NAMALWA (cell line): ENCODE results near the gene CAPRIN1.
"Not testable (repeated sequence)": the region's sequence is repeated elsewhere in the genome, so short reads cannot be mapped to it uniquely, and the experiment has no call there.

Experiments used
- DNase-seq: peaks from one replicate; pipeline ENCODE4 v3.0.0-alpha.2; 2015; ENCODE audit warnings: low spot score

The CAPRIN1 gene

GRCh38 chr11:34052036-34052607 lies 591 bp downstream of the CAPRIN1 start:
- peak; percentile 86 for DNase-seq

GRCh38 chr11:34052608-34053160 lies 1.2 kb downstream of the CAPRIN1 start:
- peak; percentile 51 for DNase-seq

DNA sequence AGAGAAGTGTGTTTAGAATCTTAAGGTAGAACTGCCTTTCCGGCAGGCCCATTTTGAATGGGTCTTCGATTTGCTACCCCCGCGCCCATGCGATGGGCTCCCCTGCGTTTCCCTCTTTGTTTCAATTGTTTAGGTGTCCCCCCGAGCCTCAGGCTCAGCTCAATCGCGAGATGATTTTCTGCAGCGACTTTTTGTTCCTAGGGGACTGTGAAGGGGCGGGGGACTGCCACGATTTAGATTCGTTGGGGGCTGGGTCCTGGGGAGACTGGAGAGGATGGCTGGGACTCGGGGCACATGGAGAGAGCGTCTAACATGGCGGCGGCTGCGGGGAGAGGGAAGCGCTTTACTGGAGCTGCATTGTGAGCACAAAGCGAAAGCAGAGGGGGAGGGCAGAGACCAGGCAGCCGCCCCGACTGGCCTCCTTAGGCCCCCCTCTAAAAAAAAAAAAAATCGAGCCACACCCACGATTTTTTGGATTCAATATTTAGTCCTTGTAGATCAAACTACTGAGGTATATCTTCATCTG lies 1.7 kb downstream of the CAPRIN1 start:
- peak; percentile 84 for DNase-seq

GRCh38 chr11:34054351-34054750 lies 2.8 kb downstream of the CAPRIN1 start:
- DNase-seq: not testable (repeated sequence)

DNA sequence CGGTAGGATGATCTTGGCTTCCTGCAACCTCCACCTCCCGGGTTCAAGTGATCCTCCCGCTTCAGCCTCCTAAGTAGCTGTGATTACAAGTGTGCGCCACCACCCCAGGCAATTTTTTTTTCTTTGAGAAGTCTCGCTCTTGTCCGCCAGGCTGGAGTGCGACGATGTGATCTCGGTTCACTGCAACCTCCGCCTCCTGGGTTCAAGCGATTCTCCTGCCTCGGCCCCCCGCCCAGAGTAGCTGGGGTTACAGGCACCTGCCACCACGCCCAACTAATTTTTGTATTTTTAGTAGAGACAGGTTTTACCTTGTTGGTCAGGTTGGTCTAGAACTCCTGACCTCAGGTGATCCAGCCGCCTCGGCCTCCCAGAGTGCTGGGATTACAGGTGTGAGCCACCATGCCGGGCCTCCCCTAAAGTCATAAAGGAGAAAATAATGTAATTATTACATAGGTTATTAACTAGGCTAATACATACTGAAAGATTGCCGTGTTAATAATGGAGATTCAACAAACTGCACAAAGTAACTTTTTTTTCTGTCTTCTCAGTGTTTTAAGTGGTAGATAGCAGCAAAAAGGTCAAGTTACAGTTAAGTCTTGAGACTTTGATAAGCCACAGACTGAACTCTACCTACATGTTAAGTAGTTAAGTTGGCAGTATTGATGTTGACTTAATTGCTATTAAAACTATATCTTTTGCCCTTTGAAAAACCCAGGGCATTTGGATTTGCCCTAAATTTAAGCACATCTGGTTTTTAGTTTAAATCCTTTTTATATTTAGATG lies 3.9 kb downstream of the CAPRIN1 start:
- DNase-seq: no peak

DNA sequence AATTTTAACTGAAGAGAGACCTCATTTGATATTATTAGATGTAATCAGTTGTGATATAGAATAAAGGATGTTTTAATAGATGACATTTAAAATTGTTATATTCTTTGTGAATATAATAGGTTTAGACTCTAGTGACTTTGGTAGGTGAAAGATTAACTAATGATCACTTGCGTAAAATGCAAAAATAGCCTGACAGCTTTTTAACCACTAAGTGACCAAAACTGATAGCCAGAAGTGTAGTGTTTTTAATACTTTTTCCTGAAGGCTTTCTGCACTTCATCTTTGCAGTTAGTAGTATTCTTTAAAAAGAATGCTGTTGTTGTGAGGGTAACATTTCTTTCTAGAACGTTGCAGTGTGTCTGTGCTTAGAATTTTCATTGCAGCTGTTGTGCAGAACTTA lies 5.1 kb downstream of the CAPRIN1 start:
- no peak for DNase-seq

DNA sequence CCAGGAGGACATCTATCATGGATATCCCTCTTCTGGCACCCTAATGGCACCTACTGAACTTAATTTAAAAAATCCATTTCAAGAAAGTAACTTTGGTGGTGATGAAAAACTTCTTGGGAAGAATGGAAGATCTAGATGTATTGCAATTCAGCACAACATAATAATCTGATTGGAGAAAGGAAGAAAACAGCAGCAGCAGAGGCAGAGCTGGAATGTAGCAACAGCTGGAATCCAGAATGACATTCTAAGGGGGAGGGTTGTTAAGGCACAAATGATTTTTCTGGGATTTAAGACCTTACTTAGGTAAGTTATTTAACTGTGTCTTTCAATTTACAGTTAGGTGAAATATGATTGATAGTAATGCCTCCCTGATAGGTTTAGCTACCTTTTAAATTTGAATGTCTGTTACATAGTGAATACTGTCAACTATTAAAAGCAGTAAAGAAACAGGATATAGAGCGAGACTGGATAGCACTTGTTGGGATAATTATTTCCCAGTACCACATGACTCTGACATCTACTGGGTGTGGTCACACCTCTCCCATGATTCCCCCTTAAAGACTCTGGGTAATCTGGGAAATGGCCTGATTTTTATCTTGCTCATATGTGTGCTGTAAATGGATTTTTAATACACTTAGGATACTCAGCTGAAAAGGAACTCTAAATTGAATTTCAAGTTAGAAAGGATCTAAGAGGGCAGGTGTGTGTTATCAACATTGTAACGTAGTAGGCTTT lies 11.7 kb downstream of the CAPRIN1 start:
- DNase-seq: no peak

DNA sequence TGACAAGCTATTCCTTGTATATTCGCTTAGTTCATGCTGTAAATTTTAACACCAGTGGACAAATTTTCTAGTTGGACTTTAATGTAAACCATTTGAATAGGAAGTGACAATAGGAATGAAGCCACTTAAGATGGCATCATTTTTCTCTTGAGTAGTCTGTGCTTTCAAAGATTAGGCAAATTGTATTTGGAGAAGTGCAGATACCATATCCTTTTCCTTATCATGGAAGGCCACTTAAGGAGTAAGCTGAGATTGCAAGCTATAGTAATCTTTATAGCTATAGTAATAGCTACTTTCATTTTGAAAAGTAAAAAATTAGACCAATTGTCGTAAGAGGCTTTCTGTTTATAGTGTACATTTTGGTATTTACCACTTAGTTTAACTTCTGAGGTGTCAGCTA lies 12.8 kb downstream of the CAPRIN1 start:
- DNase-seq: no peak

- no peak for DNase-seq
Observed at GRCh38 chr11:34065505-34066203, 14.1 kb downstream of the CAPRIN1 start.

- DNase-seq: not testable (repeated sequence)
Observed at GRCh38 chr11:34066766-34067165, 15.2 kb downstream of the CAPRIN1 start.

DNA sequence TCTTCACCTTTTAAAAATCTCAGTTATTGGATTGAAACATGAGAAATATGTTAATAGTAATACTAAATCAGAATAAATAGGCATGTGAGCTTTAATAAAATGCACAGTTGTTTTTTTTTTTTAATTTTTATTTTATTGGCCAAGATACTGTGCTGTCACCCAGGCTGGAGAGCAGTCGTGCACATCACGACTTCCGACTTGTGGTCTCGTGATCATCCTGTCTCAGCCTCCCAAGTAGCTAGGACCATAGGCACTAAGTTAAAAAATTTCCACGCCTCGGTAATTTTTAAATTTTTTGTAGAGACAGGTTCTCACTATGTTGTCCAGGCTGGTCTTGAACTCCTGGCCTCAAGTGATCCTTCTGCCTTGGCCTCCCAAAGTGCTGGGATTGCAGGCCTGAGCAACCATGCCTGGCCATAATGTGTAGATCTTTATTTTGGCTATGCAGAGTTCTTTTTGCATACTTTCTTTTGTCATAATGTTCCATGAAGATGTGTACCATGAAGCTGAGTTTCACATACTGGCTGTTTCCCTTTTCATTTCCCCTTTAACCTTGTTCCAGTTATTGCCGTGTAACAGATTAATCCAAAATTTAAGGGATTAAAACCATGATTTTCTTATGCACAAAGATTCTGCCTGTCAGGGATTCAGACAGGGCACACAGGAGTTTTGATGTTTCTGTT lies 16.0 kb downstream of the CAPRIN1 start:
- DNase-seq: peak; percentile 66

DNA sequence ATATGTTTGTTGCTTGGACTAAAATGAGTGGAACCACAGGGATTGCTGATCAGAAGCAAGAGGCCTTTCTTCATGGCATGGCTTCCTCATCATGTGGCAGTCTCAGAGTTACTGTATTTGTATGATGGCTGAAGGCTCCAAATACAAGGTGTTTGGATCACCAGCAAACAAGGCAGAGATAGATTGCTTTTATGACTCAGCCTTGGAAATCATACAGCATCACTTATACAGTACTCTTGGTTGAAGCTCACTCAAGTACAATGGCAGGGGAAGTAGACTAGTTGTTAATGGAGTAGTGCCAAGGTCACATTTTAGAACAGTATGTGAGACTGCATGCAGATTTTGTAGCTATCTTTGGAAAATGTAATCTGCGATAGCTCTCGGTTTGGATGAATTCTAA lies 16.6 kb downstream of the CAPRIN1 start:
- no peak for DNase-seq

DNA sequence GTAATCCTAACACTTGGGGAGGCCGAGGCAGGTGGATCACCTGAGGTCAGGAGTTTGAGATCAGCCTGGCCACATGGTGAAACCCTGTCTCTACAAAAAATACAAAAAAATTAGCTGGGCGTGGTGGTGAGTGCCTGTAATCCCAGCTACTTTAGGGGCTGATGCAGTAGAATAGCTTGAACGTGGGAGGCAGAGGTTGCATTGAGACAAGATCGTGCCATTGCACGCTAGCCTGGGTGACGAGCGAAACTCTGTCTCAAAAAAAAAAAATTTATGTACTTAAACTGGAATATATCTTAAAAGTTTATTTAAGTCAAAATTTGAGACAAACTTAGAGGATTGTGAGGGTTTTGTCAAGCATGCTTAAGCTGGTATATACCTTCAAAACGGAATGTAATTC lies 19.8 kb downstream of the CAPRIN1 start:
- not testable (repeated sequence) for DNase-seq

DNA sequence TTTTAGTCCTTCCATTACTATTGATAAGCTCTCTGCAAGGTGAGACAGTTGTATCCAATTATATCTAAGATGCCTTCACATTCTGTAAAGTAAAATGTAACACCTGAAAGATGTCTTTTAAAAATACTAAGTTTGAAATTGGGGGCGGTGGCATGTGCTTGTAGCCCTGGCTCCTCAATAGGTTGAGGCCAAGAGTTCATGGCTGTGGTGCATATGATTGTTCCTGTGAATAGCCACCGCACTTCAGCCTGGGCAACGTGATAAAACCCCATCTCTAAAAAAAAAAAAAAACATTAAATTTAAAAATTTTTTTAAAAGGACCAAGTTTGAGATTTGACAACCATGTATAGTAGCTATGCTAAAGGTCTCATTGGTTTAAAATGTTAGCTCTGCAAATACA lies 20.5 kb downstream of the CAPRIN1 start:
- no peak for DNase-seq

DNA sequence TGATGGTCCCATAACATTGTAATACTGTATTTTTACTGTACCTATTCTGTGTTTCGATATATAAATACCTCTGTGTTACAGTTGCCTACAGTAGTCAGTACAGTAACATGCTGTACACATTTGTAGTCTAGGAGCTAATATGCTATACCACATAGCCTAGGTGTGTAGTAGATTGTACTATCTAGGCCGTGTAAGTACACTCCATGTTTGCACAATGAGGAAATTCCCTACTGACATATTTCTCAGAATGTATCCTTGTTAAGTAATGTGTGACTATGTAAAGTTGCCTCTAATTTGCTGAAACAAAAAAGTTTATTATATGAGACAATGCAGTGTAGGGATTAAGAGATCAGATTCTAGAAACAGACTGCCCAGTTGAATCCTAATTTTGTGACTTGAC lies 21.3 kb downstream of the CAPRIN1 start:
- DNase-seq: no peak

GRCh38 chr11:34074391-34074790 lies 22.9 kb downstream of the CAPRIN1 start:
- DNase-seq: no peak

DNA sequence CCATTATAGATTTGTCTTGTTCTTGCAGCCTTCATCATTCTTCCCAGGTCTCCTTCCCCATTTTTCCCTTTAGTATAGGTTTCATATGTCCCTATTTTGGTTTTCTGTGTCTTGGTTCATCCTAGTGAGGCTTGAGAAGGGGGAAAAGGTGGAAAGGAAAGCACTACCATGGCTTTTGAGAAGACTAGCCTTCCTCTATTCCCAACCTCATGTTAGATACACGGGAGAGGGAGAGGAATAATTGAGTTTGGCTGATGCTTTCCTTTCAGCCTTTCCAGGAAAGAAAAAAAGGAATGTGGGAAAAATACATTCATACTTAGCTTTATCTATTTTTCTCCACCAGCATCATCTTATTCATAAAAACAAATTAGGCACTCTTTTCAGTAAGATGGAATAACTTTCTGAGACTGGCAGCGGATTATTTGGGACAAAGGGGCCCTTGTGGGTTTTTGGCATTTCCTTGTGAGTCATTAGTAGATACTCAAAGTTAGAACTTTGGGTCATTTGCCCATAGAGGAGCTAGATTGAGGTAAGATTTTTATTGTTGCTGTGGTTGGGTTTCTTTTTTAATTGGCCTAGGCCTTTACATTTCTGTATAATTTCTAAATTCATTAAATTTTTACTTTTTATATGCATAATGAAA lies 23.8 kb downstream of the CAPRIN1 start:
- DNase-seq: no peak

- DNase-seq: no peak
Observed at GRCh38 chr11:34080609-34081008, 29.1 kb downstream of the CAPRIN1 start.

- DNase-seq: no peak
Observed at GRCh38 chr11:34084637-34085036, 33.1 kb downstream of the CAPRIN1 start.

DNA sequence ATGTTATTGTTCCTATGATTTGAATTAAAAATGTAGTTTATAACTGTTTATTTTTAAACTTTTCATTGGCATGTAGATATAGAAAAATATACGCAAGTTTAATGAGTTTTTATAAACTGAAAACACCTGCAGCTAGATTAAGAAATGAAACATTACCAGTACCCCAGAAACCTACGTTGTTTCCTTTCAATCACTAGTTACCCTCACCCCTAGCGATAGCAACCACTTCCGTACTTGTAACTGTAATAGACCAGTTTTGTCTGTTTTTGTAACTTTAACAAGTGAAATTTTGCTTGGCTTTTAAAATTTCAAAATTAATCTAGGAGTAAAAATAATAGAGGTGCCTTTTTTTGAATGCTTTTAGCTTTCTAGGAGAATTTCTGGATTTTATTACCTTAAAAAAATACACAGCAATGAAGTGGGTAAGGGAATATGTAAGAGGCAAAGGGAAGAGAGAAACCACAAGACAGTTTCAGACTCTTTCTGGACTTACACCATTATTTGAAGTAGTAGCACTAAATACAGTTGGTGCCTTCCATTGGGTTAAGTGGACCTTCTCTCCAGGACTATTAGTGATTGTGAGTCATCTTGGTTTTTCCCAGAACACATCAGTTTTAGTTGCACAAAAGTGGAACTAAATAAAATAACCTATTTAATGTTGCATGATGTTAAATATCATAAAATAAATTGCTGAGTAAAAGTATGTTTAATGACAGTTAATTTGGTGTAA lies 35.2 kb downstream of the CAPRIN1 start:
- no peak for DNase-seq
